ENCODE measurements around the gene MRPS23.

Gene MRPS23

GRCh38 chr17:57861000-57861789 is 11.4 kb upstream of the MRPS23 start:
- H3K27me3 ChIP-seq (ENCODE audit: control insufficient read depth in 1 of 2, insufficient read depth in 2 of 2, low read length in 2 of 2), result no peaks in the 10 kb centered on the region
- peak overlapping the region; percentile 31 to 64 for H3K4me3 ChIP-seq (ENCODE audit: low read depth in 1 of 2, low read length in 2 of 2)
- H3K4me1 ChIP-seq (ENCODE audit: insufficient read depth, low read length), result peaks cover 54% of the 10 kb centered on the region
- H3K36me3 ChIP-seq (ENCODE audit: insufficient read depth, low read length), result peaks cover 4% of the 10 kb centered on the region
- no peaks in the 10 kb centered on the region for H3K9me3 ChIP-seq (ENCODE audit: low read length)
- peak overlapping the region; percentile 97 for H3K27ac ChIP-seq (ENCODE audit: low read depth, low read length)
- peak overlapping the region; percentile 37 for H3K9ac ChIP-seq (ENCODE audit: low read length)

- Histone ChIP-seq H3K27ac (ENCODE audit: low read depth, low read length) (peak overlapping the region; percentile 97), H3K9me3 (ENCODE audit: low read length) (no peaks in the 10 kb centered on the region), H3K36me3 (ENCODE audit: insufficient read depth, low read length) (no peaks in the 10 kb centered on the region), H3K9ac (ENCODE audit: low read length) (peak overlapping the region; percentile 37), H3K4me3 (ENCODE audit: low read depth in 1 of 2, low read length in 2 of 2) (peak overlapping the region in 1 of 2 donors; percentile 64), H3K4me1 (ENCODE audit: insufficient read depth, low read length) (peaks cover 57% of the 10 kb centered on the region), H3K27me3 (ENCODE audit: control insufficient read depth in 1 of 2, insufficient read depth in 2 of 2, low read length in 2 of 2) (no peaks in the 10 kb centered on the region)
Observed at GRCh38 chr17:57860414-57860999, 10.7 kb upstream of the MRPS23 start.

GRCh38 chr17:57859601-57860413 is 10.0 kb upstream of the MRPS23 start:
- Histone ChIP-seq H3K36me3 (ENCODE audit: insufficient read depth, low read length) (no peaks in the 10 kb centered on the region), H3K27ac (ENCODE audit: low read depth, low read length) (peak overlapping the region; percentile 97), H3K9ac (ENCODE audit: low read length) (no peak overlapping the region), H3K4me3 (ENCODE audit: low read depth in 1 of 2, low read length in 2 of 2) (no peak overlapping the region), H3K4me1 (ENCODE audit: insufficient read depth, low read length) (peaks cover 64% of the 10 kb centered on the region), H3K9me3 (ENCODE audit: low read length) (no peaks in the 10 kb centered on the region), H3K27me3 (ENCODE audit: control insufficient read depth in 1 of 2, insufficient read depth in 2 of 2, low read length in 2 of 2) (no peaks in the 10 kb centered on the region)

GRCh38 chr17:57858838-57859237 is 9.0 kb upstream of the MRPS23 start:
- Histone ChIP-seq H3K4me3 (ENCODE audit: low read depth in 1 of 2, low read length in 2 of 2) (no peak overlapping the region), H3K36me3 (ENCODE audit: insufficient read depth, low read length) (no peaks in the 10 kb centered on the region), H3K27me3 (ENCODE audit: control insufficient read depth in 1 of 2, insufficient read depth in 2 of 2, low read length in 2 of 2) (no peaks in the 10 kb centered on the region), H3K4me1 (ENCODE audit: insufficient read depth, low read length) (peaks cover 68% of the 10 kb centered on the region), H3K9me3 (ENCODE audit: low read length) (no peaks in the 10 kb centered on the region), H3K9ac (ENCODE audit: low read length) (no peak overlapping the region), H3K27ac (ENCODE audit: low read depth, low read length) (no peak overlapping the region)

- H3K27me3 ChIP-seq (ENCODE audit: control insufficient read depth in 1 of 2, insufficient read depth in 2 of 2, low read length in 2 of 2), result no peaks in the 10 kb centered on the region
- H3K9me3 ChIP-seq (ENCODE audit: low read length), result no peaks in the 10 kb centered on the region
- no peaks in the 10 kb centered on the region for H3K36me3 ChIP-seq (ENCODE audit: insufficient read depth, low read length)
- H3K4me1 ChIP-seq (ENCODE audit: insufficient read depth, low read length), result peaks cover 69% of the 10 kb centered on the region
- H3K27ac ChIP-seq (ENCODE audit: low read depth, low read length), result no peak overlapping the region
- H3K9ac ChIP-seq (ENCODE audit: low read length), result no peak overlapping the region
- no peak overlapping the region for H3K4me3 ChIP-seq (ENCODE audit: low read depth in 1 of 2, low read length in 2 of 2)
Observed at GRCh38 chr17:57856792-57857620, 7.2 kb upstream of the MRPS23 start.

GRCh38 chr17:57855391-57856035 is 5.7 kb upstream of the MRPS23 start:
- Histone ChIP-seq H3K36me3 (ENCODE audit: insufficient read depth, low read length) (no peaks in the 10 kb centered on the region), H3K4me1 (ENCODE audit: insufficient read depth, low read length) (peaks cover 70% of the 10 kb centered on the region), H3K27ac (ENCODE audit: low read depth, low read length) (peak overlapping the region; percentile 49), H3K9me3 (ENCODE audit: low read length) (no peaks in the 10 kb centered on the region), H3K9ac (ENCODE audit: low read length) (peak overlapping the region; percentile 32), H3K27me3 (ENCODE audit: control insufficient read depth in 1 of 2, insufficient read depth in 2 of 2, low read length in 2 of 2) (no peaks in the 10 kb centered on the region), H3K4me3 (ENCODE audit: low read depth in 1 of 2, low read length in 2 of 2) (no peak overlapping the region)

GRCh38 chr17:57853695-57854094 is 3.9 kb upstream of the MRPS23 start:
- Histone ChIP-seq H3K27me3 (ENCODE audit: control insufficient read depth in 1 of 2, insufficient read depth in 2 of 2, low read length in 2 of 2) (no peaks in the 10 kb centered on the region), H3K27ac (ENCODE audit: low read depth, low read length) (peak overlapping the region; percentile 66), H3K4me3 (ENCODE audit: low read depth in 1 of 2, low read length in 2 of 2) (no peak overlapping the region), H3K9me3 (ENCODE audit: low read length) (no peaks in the 10 kb centered on the region), H3K4me1 (ENCODE audit: insufficient read depth, low read length) (peaks cover 60% of the 10 kb centered on the region), H3K36me3 (ENCODE audit: insufficient read depth, low read length) (no peaks in the 10 kb centered on the region), H3K9ac (ENCODE audit: low read length) (no peak overlapping the region)

- H3K9me3 ChIP-seq (ENCODE audit: low read length), result no peaks in the 10 kb centered on the region
- no peak overlapping the region for H3K9ac ChIP-seq (ENCODE audit: low read length)
- H3K27me3 ChIP-seq (ENCODE audit: control insufficient read depth in 1 of 2, insufficient read depth in 2 of 2, low read length in 2 of 2), result no peaks in the 10 kb centered on the region
- H3K4me1 ChIP-seq (ENCODE audit: insufficient read depth, low read length), result peaks cover 57% of the 10 kb centered on the region
- no peaks in the 10 kb centered on the region for H3K36me3 ChIP-seq (ENCODE audit: insufficient read depth, low read length)
- peak overlapping the region; percentile 35 for H3K27ac ChIP-seq (ENCODE audit: low read depth, low read length)
- no peak overlapping the region for H3K4me3 ChIP-seq (ENCODE audit: low read depth in 1 of 2, low read length in 2 of 2)
Observed at GRCh38 chr17:57852955-57853328, 3.1 kb upstream of the MRPS23 start.

GRCh38 chr17:57852092-57852954 is 2.5 kb upstream of the MRPS23 start:
- H3K27me3 ChIP-seq (ENCODE audit: control insufficient read depth in 1 of 2, insufficient read depth in 2 of 2, low read length in 2 of 2), result no peaks in the 10 kb centered on the region
- peak overlapping the region; percentile 68 for H3K9ac ChIP-seq (ENCODE audit: low read length)
- H3K27ac ChIP-seq (ENCODE audit: low read depth, low read length), result peak overlapping the region; percentile 92
- H3K9me3 ChIP-seq (ENCODE audit: low read length), result no peaks in the 10 kb centered on the region
- peak overlapping the region in 1 of 2 donors; percentile 24 for H3K4me3 ChIP-seq (ENCODE audit: low read depth in 1 of 2, low read length in 2 of 2)
- H3K36me3 ChIP-seq (ENCODE audit: insufficient read depth, low read length), result no peaks in the 10 kb centered on the region
- H3K4me1 ChIP-seq (ENCODE audit: insufficient read depth, low read length), result peaks cover 55% of the 10 kb centered on the region

All from muscle layer of colon (tissue), 2 donors.